Measurements from ENCODE around the gene TBC1D22A.

Gene TBC1D22A

GRCh38 chr22:47119181-47119580, 356.7 kb downstream of the TBC1D22A start:
- ATAC-seq (ENCODE audit: low read depth) (no peak), DNase-seq (ENCODE audit: low spot score) (no peak)
- no peaks in the 10 kb centered on the region for H3K27me3 ChIP-seq (ENCODE audit: insufficient read depth, poor library complexity, severe bottlenecking)
- H3K36me3 ChIP-seq (ENCODE audit: low read depth): no peaks in the 10 kb centered on the region
- no peak overlapping the region for H3K4me3 ChIP-seq (ENCODE audit: severe bottlenecking)
- no peaks in the 10 kb centered on the region for H3K9me3 ChIP-seq (ENCODE audit: severe bottlenecking)
- no peak overlapping the region for H3K27ac ChIP-seq (ENCODE audit: poor library complexity, severe bottlenecking)
- H3K4me1 ChIP-seq (ENCODE audit: insufficient read depth, poor library complexity, severe bottlenecking): no peaks in the 10 kb centered on the region
- TF ChIP-seq CTCF (IDR thresholded peaks at IDR 0.05; ENCODE audit: poor library complexity, severe bottlenecking): no peak

- no peaks in the 10 kb centered on the region for H3K4me1 ChIP-seq (ENCODE audit: insufficient read depth, poor library complexity, severe bottlenecking)
- H3K27ac ChIP-seq (ENCODE audit: poor library complexity, severe bottlenecking): no peak overlapping the region
- no peaks in the 10 kb centered on the region for H3K36me3 ChIP-seq (ENCODE audit: low read depth)
- H3K9me3 ChIP-seq (ENCODE audit: severe bottlenecking): no peaks in the 10 kb centered on the region
- no peaks in the 10 kb centered on the region for H3K27me3 ChIP-seq (ENCODE audit: insufficient read depth, poor library complexity, severe bottlenecking)
- H3K4me3 ChIP-seq (ENCODE audit: severe bottlenecking): no peak overlapping the region
- ATAC-seq (ENCODE audit: low read depth) (no peak), DNase-seq (ENCODE audit: low spot score) (no peak)
- TF ChIP-seq CTCF (IDR thresholded peaks at IDR 0.05; ENCODE audit: poor library complexity, severe bottlenecking): no peak
Measured at GRCh38 chr22:47120399-47120798, 357.9 kb downstream of the TBC1D22A start.

GRCh38 chr22:47121791-47122190, 359.3 kb downstream of the TBC1D22A start:
- Histone ChIP-seq H3K9me3 (ENCODE audit: severe bottlenecking) (no peaks in the 10 kb centered on the region), H3K4me3 (ENCODE audit: severe bottlenecking) (no peak overlapping the region)
- DNase-seq (ENCODE audit: low spot score): peak; percentile 41

GRCh38 chr22:47122441-47123000, 360.1 kb downstream of the TBC1D22A start:
- TF ChIP-seq CTCF (IDR thresholded peaks at IDR 0.05; ENCODE audit: poor library complexity, severe bottlenecking): no peak
- no peaks in the 10 kb centered on the region for H3K36me3 ChIP-seq (ENCODE audit: low read depth)
- no peak overlapping the region for H3K27ac ChIP-seq (ENCODE audit: poor library complexity, severe bottlenecking)
- ATAC-seq (ENCODE audit: low read depth) (no peak), DNase-seq (ENCODE audit: low spot score) (no peak)
- no peaks in the 10 kb centered on the region for H3K4me1 ChIP-seq (ENCODE audit: insufficient read depth, poor library complexity, severe bottlenecking)
- H3K4me3 ChIP-seq (ENCODE audit: severe bottlenecking): no peak overlapping the region
- no peaks in the 10 kb centered on the region for H3K27me3 ChIP-seq (ENCODE audit: insufficient read depth, poor library complexity, severe bottlenecking)
- no peaks in the 10 kb centered on the region for H3K9me3 ChIP-seq (ENCODE audit: severe bottlenecking)

More at GRCh38 chr22:47121791-47122190, 359.3 kb downstream of the TBC1D22A start:
- Histone ChIP-seq H3K27ac (ENCODE audit: poor library complexity, severe bottlenecking) (no peak overlapping the region), H3K27me3 (ENCODE audit: insufficient read depth, poor library complexity, severe bottlenecking) (no peaks in the 10 kb centered on the region), H3K36me3 (ENCODE audit: low read depth) (no peaks in the 10 kb centered on the region), H3K4me1 (ENCODE audit: insufficient read depth, poor library complexity, severe bottlenecking) (no peaks in the 10 kb centered on the region)
- ATAC-seq (ENCODE audit: low read depth): no peak
- TF ChIP-seq CTCF (IDR thresholded peaks at IDR 0.05; ENCODE audit: poor library complexity, severe bottlenecking): no peak

- TF ChIP-seq CTCF (IDR thresholded peaks at IDR 0.05; ENCODE audit: poor library complexity, severe bottlenecking): no peak
- no peak overlapping the region for H3K27ac ChIP-seq (ENCODE audit: poor library complexity, severe bottlenecking)
Measured at GRCh38 chr22:47123006-47123826, 360.8 kb downstream of the TBC1D22A start.

More at GRCh38 chr22:47123006-47123826, 360.8 kb downstream of the TBC1D22A start:
- no peaks in the 10 kb centered on the region for H3K27me3 ChIP-seq (ENCODE audit: insufficient read depth, poor library complexity, severe bottlenecking)
- H3K9me3 ChIP-seq (ENCODE audit: severe bottlenecking): no peaks in the 10 kb centered on the region
- no peaks in the 10 kb centered on the region for H3K36me3 ChIP-seq (ENCODE audit: low read depth)
- no peaks in the 10 kb centered on the region for H3K4me1 ChIP-seq (ENCODE audit: insufficient read depth, poor library complexity, severe bottlenecking)
- H3K4me3 ChIP-seq (ENCODE audit: severe bottlenecking): no peak overlapping the region
- ATAC-seq (ENCODE audit: low read depth): no peak
- DNase-seq (ENCODE audit: low spot score): peak; percentile 40

All from RWPE2 (cell line).